Natural killer cell treated with Interleukin-12 subunit alpha and Interleukin-12 subunit beta and Interleukin-15 and Interleukin-18, amount 100 ng/mL, for 72 hours (primary cell): Measurements from ENCODE around the gene MUC5AC. TPM values are rescaled to one million over a fixed set of nuclear protein-coding genes. Genes with fewer than 3 reads are reported as not detected.

Source experiments
- ATAC-seq, 2 donors: fragments of 150-1000 bp; cut with Tn5 transposase in 1 of 2; sonication (Bioruptor Pico), chemical (Tn5 transposase) in 1 of 2; 2 replicates each; pipeline ENCODE4 v1.10.0; 2021
- DNase-seq: peaks from one replicate; pipeline ENCODE4 v3.0.0; 2022; ENCODE audit warnings: low spot score
- H3K27ac Mint-ChIP-seq, 2 donors: 1 replicate in 1 of 2; 2 replicates in 1 of 2; pipeline ENCODE4 v1.8.0; 2022; ENCODE audit warnings: mixed read lengths in 2 of 2, mild to moderate bottlenecking in 1 of 2, moderate library complexity in 1 of 2
- H3K27me3 Mint-ChIP-seq, 2 donors: 1 replicate in 1 of 2; 2 replicates in 1 of 2; pipeline ENCODE4 v1.8.0; 2022; ENCODE audit warnings: mixed read lengths in 2 of 2
- H3K36me3 Mint-ChIP-seq: one replicate; pipeline ENCODE4 v1.8.0; 2022; ENCODE audit warnings: mixed read lengths
- H3K4me1 Mint-ChIP-seq, 2 donors: 1 replicate in 1 of 2; 2 replicates in 1 of 2; pipeline ENCODE4 v1.8.0; 2022; ENCODE audit warnings: low read depth in 2 of 2, mixed read lengths in 2 of 2, mild to moderate bottlenecking in 1 of 2
- H3K4me3 Mint-ChIP-seq: one replicate; pipeline ENCODE4 v1.8.0; 2022; ENCODE audit warnings: mixed read lengths
- H3K9me3 Mint-ChIP-seq: 2 replicates; pipeline ENCODE4 v1.8.0; 2022; ENCODE audit warnings: mixed read lengths
- total RNA-seq, 2 donors: library from RNA; stranded (reverse); gene quantifications; one replicate each; pipeline ENCODE4 v1.2.3, GENCODE V29; 2022

The MUC5AC gene
- total RNA-seq, 2 donors from 2014 or later: not detected

DNA sequence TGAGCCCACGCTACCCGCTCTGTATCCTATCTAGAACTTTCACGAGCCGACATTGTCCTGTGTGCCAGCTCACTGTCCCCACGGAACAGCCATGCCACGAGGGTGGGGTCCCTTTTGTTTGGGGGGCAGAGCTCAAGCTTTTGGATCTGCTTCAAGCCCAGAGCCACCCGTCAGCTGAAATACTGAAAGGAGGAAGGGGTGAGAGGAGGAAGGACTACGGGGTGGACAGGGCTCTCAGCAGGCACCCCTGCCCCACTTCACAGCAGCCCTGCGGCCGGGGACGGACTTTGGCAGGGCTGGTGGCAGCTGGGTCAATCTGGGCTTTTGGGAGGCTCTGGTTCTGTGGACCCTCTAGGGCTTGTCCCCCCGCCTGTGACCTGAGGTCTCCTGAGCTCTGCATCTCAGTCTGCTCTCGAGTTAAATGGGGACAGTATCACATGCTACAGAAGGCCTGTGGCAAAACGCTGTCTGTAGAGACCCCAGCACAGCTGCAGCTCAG, 30.0 kb upstream of the MUC5AC start:
- peaks cover 2% of the 10 kb centered on the region for H3K36me3 Mint-ChIP-seq
- ATAC-seq: no peak
- H3K4me1 Mint-ChIP-seq: peaks cover 0 to 6% of the 10 kb centered on the region in 2 donors
- no peak overlapping the region for H3K27ac Mint-ChIP-seq
- H3K9me3 Mint-ChIP-seq: peaks cover 15% of the 10 kb centered on the region
- no peak overlapping the region for H3K4me3 Mint-ChIP-seq
- no peak for DNase-seq
- peaks cover 9 to 19% of the 10 kb centered on the region in 2 donors for H3K27me3 Mint-ChIP-seq

- H3K4me3 Mint-ChIP-seq: no peak overlapping the region
- peaks cover 7% of the 10 kb centered on the region for H3K36me3 Mint-ChIP-seq
- peaks cover 0 to 6% of the 10 kb centered on the region in 2 donors for H3K4me1 Mint-ChIP-seq
- no peak overlapping the region for H3K27ac Mint-ChIP-seq
- ATAC-seq (peak in 1 of 2 donors; percentile 3), DNase-seq (no peak)
- H3K9me3 Mint-ChIP-seq: peaks cover 18% of the 10 kb centered on the region
- H3K27me3 Mint-ChIP-seq: peaks cover 12 to 19% of the 10 kb centered on the region in 2 donors
These were observed 29.2 kb upstream of the MUC5AC start for GRCh38 chr11:1128311-1129142.

DNA sequence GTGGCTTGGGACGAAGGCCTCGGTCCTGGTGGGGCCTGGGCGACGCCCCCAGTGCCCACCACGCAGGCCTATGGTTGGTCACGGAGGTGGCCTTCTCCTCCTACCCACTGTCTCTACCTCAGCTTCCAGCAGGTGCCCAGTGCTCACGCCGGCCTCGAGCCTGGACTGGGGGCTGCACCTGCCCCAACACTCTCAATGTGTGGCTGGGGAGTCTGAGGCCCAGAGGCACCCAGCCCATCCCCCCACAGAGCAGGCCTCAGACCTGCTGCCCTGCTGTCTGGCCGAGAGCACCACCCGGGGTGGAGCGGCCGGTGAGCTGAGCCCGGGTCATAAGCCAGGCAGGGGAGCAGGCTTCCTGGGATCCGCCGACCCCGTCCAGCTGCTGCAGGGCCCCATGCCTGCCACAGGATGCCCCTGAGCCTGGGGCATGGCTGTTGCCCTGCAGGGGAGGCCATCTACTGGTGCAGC, 28.6 kb upstream of the MUC5AC start:
- Mint-ChIP-seq H3K9me3 (peaks cover 22% of the 10 kb centered on the region), H3K36me3 (peaks cover 14% of the 10 kb centered on the region), H3K4me3 (no peak overlapping the region), H3K27me3 (peaks cover 15 to 20% of the 10 kb centered on the region in 2 donors), H3K4me1 (peaks cover 0 to 4% of the 10 kb centered on the region in 2 donors), H3K27ac (no peak overlapping the region)
- DNase-seq (no peak), ATAC-seq (no peak)

- Mint-ChIP-seq H3K4me3 (no peak overlapping the region), H3K27ac (no peak overlapping the region), H3K36me3 (peaks cover 19% of the 10 kb centered on the region), H3K9me3 (peaks cover 20% of the 10 kb centered on the region), H3K27me3 (peaks cover 12 to 19% of the 10 kb centered on the region in 2 donors), H3K4me1 (no peaks in the 10 kb centered on the region)
- ATAC-seq: no peak
- DNase-seq: no peak
These were observed 28.1 kb upstream of the MUC5AC start for GRCh38 chr11:1129611-1130160.

- Mint-ChIP-seq H3K27me3 (peaks cover 12 to 16% of the 10 kb centered on the region in 2 donors), H3K27ac (no peak overlapping the region), H3K9me3 (peaks cover 13% of the 10 kb centered on the region), H3K4me3 (no peak overlapping the region), H3K4me1 (no peaks in the 10 kb centered on the region), H3K36me3 (peaks cover 23% of the 10 kb centered on the region)
- ATAC-seq (no peak), DNase-seq (no peak)
These were observed 27.3 kb upstream of the MUC5AC start for GRCh38 chr11:1130276-1131032.

DNA sequence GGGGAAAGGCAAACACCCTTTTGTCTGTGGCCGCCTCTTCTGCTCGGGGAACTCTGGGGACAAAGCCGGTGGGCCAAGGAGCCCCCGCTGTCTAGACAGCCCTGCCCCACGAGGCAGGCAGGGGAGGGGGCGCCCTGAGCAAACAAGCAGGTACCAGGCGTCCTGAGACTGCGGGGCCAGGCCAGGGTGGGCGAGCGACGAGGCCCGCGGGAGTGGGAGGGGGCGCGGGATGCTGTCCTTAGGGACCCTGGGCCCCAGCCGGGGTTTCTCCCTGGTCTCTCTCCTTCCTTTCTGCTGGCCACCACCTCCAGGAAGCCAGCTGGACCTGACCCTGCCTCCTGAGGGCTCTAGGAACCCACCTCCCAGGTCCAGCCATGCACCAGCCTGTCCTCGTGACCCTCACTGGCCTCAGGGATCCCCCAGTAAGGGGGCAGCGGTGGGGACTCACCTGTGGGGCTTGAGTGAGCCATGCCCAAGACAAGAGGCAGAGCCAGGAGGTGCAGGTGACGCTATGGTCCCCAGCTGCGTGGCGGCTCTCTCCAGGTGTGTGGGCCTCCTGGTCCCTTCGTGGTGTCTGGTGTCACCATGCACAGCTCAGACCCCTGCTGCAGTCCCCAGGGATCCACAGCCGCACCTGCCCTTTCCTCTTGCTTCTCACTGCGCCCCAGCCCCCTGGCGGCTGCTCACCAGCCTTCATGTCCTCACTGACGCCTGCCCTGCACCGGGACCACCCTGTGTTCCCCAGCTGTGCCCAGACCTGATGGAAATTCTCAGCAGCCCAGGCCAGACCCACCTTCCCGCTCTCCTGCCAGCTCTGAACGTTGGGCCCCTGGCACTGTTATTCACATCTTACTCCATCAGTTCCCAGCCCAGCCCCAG, 26.5 kb upstream of the MUC5AC start:
- H3K36me3 Mint-ChIP-seq: peaks cover 23% of the 10 kb centered on the region
- H3K4me1 Mint-ChIP-seq: no peaks in the 10 kb centered on the region
- no peak overlapping the region for H3K27ac Mint-ChIP-seq
- DNase-seq (no peak), ATAC-seq (no peak)
- peaks cover 12 to 16% of the 10 kb centered on the region in 2 donors for H3K27me3 Mint-ChIP-seq
- H3K4me3 Mint-ChIP-seq: no peak overlapping the region
- H3K9me3 Mint-ChIP-seq: peaks cover 12% of the 10 kb centered on the region

DNA sequence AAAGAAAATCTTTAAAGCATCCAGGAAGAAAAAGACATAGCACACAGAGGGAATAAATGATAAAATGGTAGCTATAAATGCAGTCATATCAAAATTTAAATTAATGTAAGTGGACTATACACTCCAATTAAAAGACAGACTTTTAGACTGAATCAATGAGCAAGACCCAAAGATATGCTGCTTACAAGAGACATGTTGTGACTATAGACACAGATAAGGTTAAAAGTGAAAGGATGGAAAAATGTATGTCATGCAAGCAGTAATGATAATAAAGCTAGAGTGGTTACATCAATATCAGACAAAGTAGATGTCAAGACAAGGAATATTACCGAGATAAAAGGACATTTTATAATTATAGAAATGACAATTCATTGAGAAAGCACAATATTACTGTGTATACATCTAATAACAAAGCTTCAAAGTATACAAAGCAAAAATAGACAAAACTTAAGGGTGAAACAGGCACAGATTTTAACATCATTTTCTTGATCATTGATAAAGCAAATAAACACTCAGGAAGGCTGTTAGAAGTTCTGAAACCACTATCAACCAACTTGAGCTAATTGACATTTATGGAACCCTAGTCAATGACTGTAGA, 22.8 kb upstream of the MUC5AC start:
- ATAC-seq (no peak), DNase-seq (no peak)
- Mint-ChIP-seq H3K36me3 (peaks cover 23% of the 10 kb centered on the region), H3K9me3 (peaks cover 12% of the 10 kb centered on the region), H3K27me3 (peaks cover 25 to 37% of the 10 kb centered on the region in 2 donors), H3K4me3 (no peak overlapping the region), H3K27ac (no peak overlapping the region), H3K4me1 (peaks cover 0 to 3% of the 10 kb centered on the region in 2 donors)

- Mint-ChIP-seq H3K9me3 (peaks cover 15% of the 10 kb centered on the region), H3K4me1 (peaks cover 0 to 3% of the 10 kb centered on the region in 2 donors), H3K36me3 (peaks cover 33% of the 10 kb centered on the region), H3K27me3 (peaks cover 32 to 48% of the 10 kb centered on the region in 2 donors), H3K4me3 (no peak overlapping the region), H3K27ac (no peak overlapping the region)
- no peak for ATAC-seq
- DNase-seq: no peak
These were observed 19.7 kb upstream of the MUC5AC start for GRCh38 chr11:1138097-1138496.

GRCh38 chr11:1139441-1140083, 18.2 kb upstream of the MUC5AC start:
- DNase-seq: no peak
- no peak for ATAC-seq
- Mint-ChIP-seq H3K27me3 (peaks cover 27 to 40% of the 10 kb centered on the region in 2 donors), H3K27ac (no peak overlapping the region), H3K4me1 (peaks cover 0 to 3% of the 10 kb centered on the region in 2 donors), H3K36me3 (peaks cover 27% of the 10 kb centered on the region), H3K9me3 (peaks cover 5% of the 10 kb centered on the region), H3K4me3 (no peak overlapping the region)

GRCh38 chr11:1140642-1141490, 16.9 kb upstream of the MUC5AC start:
- no peak overlapping the region for H3K4me3 Mint-ChIP-seq
- H3K27ac Mint-ChIP-seq: no peak overlapping the region
- DNase-seq: no peak
- H3K27me3 Mint-ChIP-seq: peaks cover 27 to 40% of the 10 kb centered on the region in 2 donors
- H3K36me3 Mint-ChIP-seq: peaks cover 21% of the 10 kb centered on the region
- H3K9me3 Mint-ChIP-seq: peaks cover 5% of the 10 kb centered on the region
- H3K4me1 Mint-ChIP-seq: peaks cover 0 to 3% of the 10 kb centered on the region in 2 donors
- ATAC-seq: no peak

DNA sequence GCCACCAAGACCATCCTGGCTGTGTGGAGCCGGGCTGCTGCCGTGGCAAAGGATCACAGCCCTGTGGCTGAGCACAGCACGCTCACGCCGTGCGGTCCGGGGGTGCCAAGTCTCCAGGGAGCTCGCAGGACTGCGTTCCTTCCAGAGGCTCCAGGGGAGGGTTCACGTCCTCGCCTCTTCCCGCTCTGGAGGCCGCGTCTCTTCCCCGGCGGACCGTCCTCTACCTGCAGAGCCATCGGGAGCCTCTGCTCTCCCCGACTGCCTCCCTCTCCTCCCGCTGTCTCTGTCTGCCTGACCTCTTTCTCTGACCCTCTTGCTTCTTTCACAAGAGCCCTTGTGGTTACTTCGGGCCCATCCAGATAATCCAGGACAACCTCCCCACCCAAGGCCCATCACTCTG, 11.4 kb upstream of the MUC5AC start:
- DNase-seq: no peak
- H3K27ac Mint-ChIP-seq: no peak overlapping the region
- no peak overlapping the region for H3K4me3 Mint-ChIP-seq
- peak in 1 of 2 donors; percentile 20 for ATAC-seq
- peaks cover 12% of the 10 kb centered on the region for H3K9me3 Mint-ChIP-seq
- H3K27me3 Mint-ChIP-seq: peaks cover 18 to 24% of the 10 kb centered on the region in 2 donors
- peaks cover 21% of the 10 kb centered on the region for H3K36me3 Mint-ChIP-seq
- peaks cover 0 to 11% of the 10 kb centered on the region in 2 donors for H3K4me1 Mint-ChIP-seq
